ENCODE measurements around the gene PPP1R8. TPM values are rescaled to one million over a fixed set of nuclear protein-coding genes. Genes with fewer than 3 reads are reported as not detected.
A peak's percentile ranks its signal among the peaks of the same experiment; 100 is the strongest.

PPP1R8 gene
- total and polyA plus RNA-seq, 10 of the 15 experiments (the other 5 are each of a cell fraction or from before 2014, with no cell fraction given) = 10.2 to 77.0 (median 53.0) TPM

GRCh38 chr1:27889506-27889905 is 58.9 kb downstream of the PPP1R8 start:
- H3K9me3 ChIP-seq (replicated peaks; ENCODE audit: control insufficient read depth, insufficient read depth, low read length) = no peaks in the 10 kb centered on the region; the same call in 2 of the 3 replicates
- 0 out of 2 replicates have a peak overlapping the region, but pooled peaks have one; percentile 36 for H3K9ac ChIP-seq (ENCODE audit: control insufficient read depth, insufficient read depth, low read length)
- ChIA-PET CTCF (interaction anchor here (2.1 to 2.9 kb wide), 2 partner anchors 14 to 26 kb away, joined by 6 to 16 read pairs; no protein-coding TSS in a partner anchor), RAD21 (ENCODE audit: unreplicated experiment) (interaction anchor here (1.1 to 3.4 kb wide), 4 partner anchors 12 to 31 kb away, joined by 3 to 46 read pairs (median 10); partner anchors contain the start of gene THEMIS2), POLR2A (interaction anchor here (0.6 to 5.4 kb wide), 4 partner anchors 14 to 754 kb away, joined by 3 to 63 read pairs (median 6); partner anchors contain the start of genes STX12 and THEMIS2), SMC1A (ENCODE audit: uncharacterized antibody, unreplicated experiment) (interaction anchor here (0.9 to 2.7 kb wide), 3 partner anchors 25 to 246 kb away, joined by 3 to 18 read pairs (median 3); no protein-coding TSS in a partner anchor)
- no peaks in the 10 kb centered on the region for H4K20me1 ChIP-seq (ENCODE audit: control insufficient read depth, insufficient read depth)
- ATAC-seq (peak; percentile 2), FAIRE-seq (no peak), DNase-seq (ENCODE audit: low read depth, low spot score) (no peak)
- TF ChIP-seq ZNF687 (IDR thresholded peaks at IDR 0.05) (peak; percentile 76), SREBF2 (IDR thresholded peaks at IDR 0.05; ENCODE audit: low read length) (no peak), BCL11A (IDR thresholded peaks at IDR 0.05; ENCODE audit: low read depth, low read length) (no peak), RAD51 (IDR thresholded peaks at IDR 0.05) (peak; percentile 50), BACH1 (IDR thresholded peaks at IDR 0.05; ENCODE audit: borderline replicate concordance) (0 out of 2 replicates have a peak, but pooled peaks have one; percentile 20), POLR2A (IDR thresholded peaks at IDR 0.05; ENCODE audit: low read depth, low read length) (peak; percentile 53; the same call in 1 of the 2 replicates), IKZF1 (conservative IDR thresholded peaks at IDR 0.05) (0 out of 2 replicates have a peak, but pooled peaks have one; percentile 9), IRF3 (IDR thresholded peaks at IDR 0.05) (no peak)
- peaks cover 31% of the 10 kb centered on the region for H3K79me2 ChIP-seq (ENCODE audit: control insufficient read depth, insufficient read depth, low read length)
- WGBS (ENCODE audit: insufficient coverage, insufficient replicate concordance, low lambda C conversion rate, missing lambda C conversion rate) = 20% methylated on average over 3 of the region's 3 CpGs
- in situ Hi-C loops (cut with MboI) (no loop called here), intact Hi-C loops (cut with micrococcal nuclease; ENCODE audit: unreplicated experiment) (no loop called here)
- no TSS peak for BruUV-seq (replicated peaks)
- peak overlapping the region; percentile 95 for H3K27ac ChIP-seq (ENCODE audit: control insufficient read depth, insufficient read depth)
- no peak overlapping the region for H2AFZ ChIP-seq (ENCODE audit: control insufficient read depth, low read depth, low read length)
- no peaks in the 10 kb centered on the region for H3K27me3 ChIP-seq (replicated peaks in 1 of 2; ENCODE audit: control insufficient read depth in 2 of 2, insufficient read depth in 2 of 2, low read length in 1 of 2)
- H3K4me3 ChIP-seq = no peak overlapping the region
- peaks cover 74% of the 10 kb centered on the region for H3K4me1 ChIP-seq (ENCODE audit: control insufficient read depth, insufficient read depth, low read length)
- H3K36me3 ChIP-seq (ENCODE audit: control insufficient read depth in 2 of 2, insufficient read depth in 2 of 2, low read length in 1 of 2) = peaks cover 21 to 27% of the 10 kb centered on the region in 2 experiments
- H3K4me2 ChIP-seq (ENCODE audit: control insufficient read depth, insufficient read depth) = peak overlapping the region; percentile 39; the same call in 1 of the 2 replicates
